HepG2 (cell line): ENCODE data around the gene MAPK8.

Experiments
- CHD2 ChIP-seq: IDR thresholded peaks from 2 replicates; pipeline ENCODE4 v1.6.1; 2011; ENCODE audit warnings: low read depth, low read length, improper control_type of control experiment
- CTCF ChIP-seq: sonication (generic); formaldehyde crosslinking; IDR thresholded peaks from 2 replicates; pipeline ENCODE4 v1.5.0; 2020; ENCODE audit warnings: mild to moderate bottlenecking, missing genetic modification reagents, moderate library complexity
- DR1 ChIP-seq: sonication (generic); formaldehyde crosslinking; IDR thresholded peaks from 2 replicates; pipeline ENCODE4 v1.8.0; 2021; ENCODE audit warnings: mild to moderate bottlenecking, missing genetic modification reagents, inconsistent platforms
- KDM1A ChIP-seq: IDR thresholded peaks from 2 replicates; pipeline ENCODE4 v1.6.1; 2016; ENCODE audit warnings: missing compliant biosample characterization
- LBX2 ChIP-seq: sonication (generic); formaldehyde crosslinking; IDR thresholded peaks from 2 replicates; pipeline ENCODE4 v1.5.0; 2020; ENCODE audit warnings: missing genetic modification reagents, mild to moderate bottlenecking, borderline replicate concordance
- MIXL1 ChIP-seq: IDR thresholded peaks from 2 replicates; pipeline ENCODE4 v1.6.1; 2016
- POLR2AphosphoS2 ChIP-seq: IDR thresholded peaks from 2 replicates; pipeline ENCODE4 v1.6.1; 2011; ENCODE audit warnings: low read depth, low read length, improper control_type of control experiment
- PRDM10 ChIP-seq: sonication (generic); formaldehyde crosslinking; IDR thresholded peaks from 2 replicates; pipeline ENCODE4 v1.4.0; 2020; ENCODE audit warnings: low read depth, missing genetic modification reagents
- RNF219 ChIP-seq: sonication (generic); formaldehyde crosslinking; IDR thresholded peaks from 2 replicates; pipeline ENCODE4 v1.5.0; 2020; ENCODE audit warnings: mild to moderate bottlenecking, missing genetic modification reagents
- USF2 ChIP-seq, 2 experiments: sonication (generic) in 1 of 2; formaldehyde crosslinking in 1 of 2; IDR thresholded peaks; 2 replicates each; pipeline versions ENCODE4 v1.5.1 to v1.6.1; 2011 to 2020; ENCODE audit warnings: borderline replicate concordance in 1 of 2, low read depth in 1 of 2, low read length in 1 of 2, mild to moderate bottlenecking in 1 of 2, missing genetic modification reagents in 1 of 2, moderate library complexity in 1 of 2
- ZNF597 ChIP-seq: sonication (generic); formaldehyde crosslinking; IDR thresholded peaks from 2 replicates; pipeline ENCODE4 v1.5.0; 2020; ENCODE audit warnings: missing genetic modification reagents
- ZSCAN22 ChIP-seq: sonication (generic); formaldehyde crosslinking; IDR thresholded peaks from 2 replicates; pipeline ENCODE4 v1.4.0; 2020; ENCODE audit warnings: mild to moderate bottlenecking, missing genetic modification reagents

- TF ChIP-seq CHD2 (no peak), CTCF (no peak), RNF219 (CRISPR knock-in tag) (no peak), DR1 (CRISPR knock-in tag) (no peak), KDM1A (CRISPR knock-in tag) (no peak), ZNF597 (no peak), USF2 (IDR thresholded peaks at IDR 0.05; ENCODE audit: low read depth, low read length) (no peak), USF2 (CRISPR knock-in tag; IDR thresholded peaks at IDR 0.05; ENCODE audit: borderline replicate concordance) (no peak), LBX2 (CRISPR knock-in tag) (no peak), POLR2AphosphoS2 (no peak), MIXL1 (CRISPR knock-in tag) (no peak), PRDM10 (no peak), ZSCAN22 (CRISPR knock-in tag) (no peak)
These were observed 148.5 kb downstream of the MAPK8 start for GRCh38 chr10:48455055-48455391.
